ENCODE measurements around the gene RBM38. TPM values are rescaled to one million over a fixed set of nuclear protein-coding genes. Genes with fewer than 3 reads are reported as not detected.
A peak's percentile ranks its signal among the peaks of the same experiment; 100 is the strongest.

Gene RBM38
- total and polyA plus RNA-seq, 9 of the 15 experiments (the other 6 are each of a cell fraction or from before 2014, with no cell fraction given), result 0.28 to 82.4 (median 33.2) TPM

DNA sequence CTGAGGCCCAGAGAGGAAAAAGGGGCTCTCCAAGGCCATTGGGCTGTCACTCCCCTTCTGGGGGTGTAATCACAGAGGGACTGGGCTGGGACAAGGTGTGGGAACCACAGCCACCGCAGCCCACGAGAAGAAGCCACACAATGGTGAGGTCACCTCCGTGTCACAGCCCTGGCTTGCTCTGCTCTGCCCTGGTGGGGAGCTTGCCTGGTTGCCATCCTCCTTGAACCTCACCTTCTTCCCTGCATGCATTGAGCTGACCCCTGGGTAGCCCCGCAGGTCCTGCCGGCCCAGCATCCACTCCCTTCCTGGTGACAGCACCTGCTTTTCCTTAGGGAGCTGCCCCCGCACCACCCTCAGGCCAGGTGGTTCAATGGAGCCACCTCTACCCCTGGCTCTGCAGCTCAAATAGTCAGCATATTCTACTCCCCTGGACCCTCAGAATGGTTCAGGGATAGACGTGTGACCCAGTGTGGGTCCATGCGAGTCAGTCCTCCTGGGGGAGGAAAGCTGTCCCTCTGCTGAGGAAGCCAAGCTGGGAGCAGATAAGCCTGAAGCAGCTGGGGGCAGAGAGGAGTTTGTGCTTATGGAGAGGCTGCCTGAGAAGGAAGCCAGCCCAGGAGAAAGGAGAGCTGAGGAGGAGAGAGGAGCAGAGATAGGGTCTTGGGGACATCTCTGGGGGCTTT, 21.3 kb downstream of the RBM38 start (continued):
- TF ChIP-seq U2AF2 (optimal IDR thresholded peaks at IDR 0.05; ENCODE audit: low read depth, low read length) (no peak), FOXM1 (IDR thresholded peaks at IDR 0.05; ENCODE audit: low read depth) (no peak), FOXM1 (CRISPR knock-in tag; IDR thresholded peaks at IDR 0.05; ENCODE audit: low read depth) (no peak), ETS1 (conservative IDR thresholded peaks at IDR 0.05; ENCODE audit: control insufficient read depth, low read depth, low read length) (no peak), TRIM28 (IDR thresholded peaks at IDR 0.05) (no peak), GTF2B (IDR thresholded peaks at IDR 0.05; ENCODE audit: extremely low read depth, insufficient read length) (no peak), THRAP3 (IDR thresholded peaks at IDR 0.05; ENCODE audit: borderline replicate concordance) (no peak), ELF1 (tag; IDR thresholded peaks at IDR 0.05) (no peak), PCBP2 (IDR thresholded peaks at IDR 0.05; ENCODE audit: low read depth, low read length, poor library complexity, severe bottlenecking) (no peak), SRSF7 (optimal IDR thresholded peaks at IDR 0.05; ENCODE audit: low read depth, low read length) (no peak), HDGF (IDR thresholded peaks at IDR 0.05) (peak; percentile 57; the same call in 1 of the 2 replicates), SREBF2 (CRISPR knock-in tag; IDR thresholded peaks at IDR 0.05) (no peak), RBM15 (IDR thresholded peaks at IDR 0.05; ENCODE audit: insufficient read depth, low read length) (no peak), RHOXF2B (CRISPR knock-in tag; conservative IDR thresholded peaks at IDR 0.05) (no peak), ZNF133 (CRISPR knock-in tag; IDR thresholded peaks at IDR 0.05) (no peak), BRD9 (IDR thresholded peaks at IDR 0.05; ENCODE audit: low read depth, partially characterized antibody) (no peak), FOXA1 (IDR thresholded peaks at IDR 0.05; ENCODE audit: borderline replicate concordance) (no peak), POLR2AphosphoS2 (IDR thresholded peaks at IDR 0.05; ENCODE audit: low read length) (no peak), ZNF561 (CRISPR knock-in tag; conservative IDR thresholded peaks at IDR 0.05) (no peak)
- TF ChIP-seq, protein P1, sequence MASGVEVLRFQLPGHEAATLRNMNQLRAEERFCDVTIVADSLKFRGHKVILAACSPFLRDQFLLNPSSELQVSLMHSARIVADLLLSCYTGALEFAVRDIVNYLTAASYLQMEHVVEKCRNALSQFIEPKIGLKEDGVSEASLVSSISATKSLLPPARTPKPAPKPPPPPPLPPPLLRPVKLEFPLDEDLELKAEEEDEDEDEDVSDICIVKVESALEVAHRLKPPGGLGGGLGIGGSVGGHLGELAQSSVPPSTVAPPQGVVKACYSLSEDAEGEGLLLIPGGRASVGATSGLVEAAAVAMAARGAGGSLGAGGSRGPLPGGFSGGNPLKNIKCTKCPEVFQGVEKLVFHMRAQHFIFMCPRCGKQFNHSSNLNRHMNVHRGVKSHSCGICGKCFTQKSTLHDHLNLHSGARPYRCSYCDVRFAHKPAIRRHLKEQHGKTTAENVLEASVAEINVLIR (CRISPR knock-in tag; IDR thresholded peaks at IDR 0.05), result no peak
- TF ChIP-seq, protein P2, sequence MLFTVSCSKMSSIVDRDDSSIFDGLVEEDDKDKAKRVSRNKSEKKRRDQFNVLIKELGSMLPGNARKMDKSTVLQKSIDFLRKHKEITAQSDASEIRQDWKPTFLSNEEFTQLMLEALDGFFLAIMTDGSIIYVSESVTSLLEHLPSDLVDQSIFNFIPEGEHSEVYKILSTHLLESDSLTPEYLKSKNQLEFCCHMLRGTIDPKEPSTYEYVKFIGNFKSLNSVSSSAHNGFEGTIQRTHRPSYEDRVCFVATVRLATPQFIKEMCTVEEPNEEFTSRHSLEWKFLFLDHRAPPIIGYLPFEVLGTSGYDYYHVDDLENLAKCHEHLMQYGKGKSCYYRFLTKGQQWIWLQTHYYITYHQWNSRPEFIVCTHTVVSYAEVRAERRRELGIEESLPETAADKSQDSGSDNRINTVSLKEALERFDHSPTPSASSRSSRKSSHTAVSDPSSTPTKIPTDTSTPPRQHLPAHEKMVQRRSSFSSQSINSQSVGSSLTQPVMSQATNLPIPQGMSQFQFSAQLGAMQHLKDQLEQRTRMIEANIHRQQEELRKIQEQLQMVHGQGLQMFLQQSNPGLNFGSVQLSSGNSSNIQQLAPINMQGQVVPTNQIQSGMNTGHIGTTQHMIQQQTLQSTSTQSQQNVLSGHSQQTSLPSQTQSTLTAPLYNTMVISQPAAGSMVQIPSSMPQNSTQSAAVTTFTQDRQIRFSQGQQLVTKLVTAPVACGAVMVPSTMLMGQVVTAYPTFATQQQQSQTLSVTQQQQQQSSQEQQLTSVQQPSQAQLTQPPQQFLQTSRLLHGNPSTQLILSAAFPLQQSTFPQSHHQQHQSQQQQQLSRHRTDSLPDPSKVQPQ (CRISPR knock-in tag; IDR thresholded peaks at IDR 0.05; ENCODE audit: borderline replicate concordance), result no peak
- TF ChIP-seq, protein P3, sequence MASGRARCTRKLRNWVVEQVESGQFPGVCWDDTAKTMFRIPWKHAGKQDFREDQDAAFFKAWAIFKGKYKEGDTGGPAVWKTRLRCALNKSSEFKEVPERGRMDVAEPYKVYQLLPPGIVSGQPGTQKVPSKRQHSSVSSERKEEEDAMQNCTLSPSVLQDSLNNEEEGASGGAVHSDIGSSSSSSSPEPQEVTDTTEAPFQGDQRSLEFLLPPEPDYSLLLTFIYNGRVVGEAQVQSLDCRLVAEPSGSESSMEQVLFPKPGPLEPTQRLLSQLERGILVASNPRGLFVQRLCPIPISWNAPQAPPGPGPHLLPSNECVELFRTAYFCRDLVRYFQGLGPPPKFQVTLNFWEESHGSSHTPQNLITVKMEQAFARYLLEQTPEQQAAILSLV (tag; IDR thresholded peaks at IDR 0.05), result no peak
